SK-N-SH (cell line): ENCODE results near the gene BOLL. TPM values are rescaled to one million over a fixed set of nuclear protein-coding genes. Genes with fewer than 3 reads are reported as not detected.
"Not testable (repeated sequence)": the region's sequence is repeated elsewhere in the genome, so short reads cannot be mapped to it uniquely, and the experiment has no call there.

ENCODE experiments used
- CTCF ChIA-PET: fragments of 300-600, 350-600 bp; formaldehyde crosslinking; extraction: SDS; loops from one replicate; lab custom pipeline; 2021; lab: Yijun Ruan, JAX
- POLR2A ChIA-PET: fragments of 350-600 bp; sonication (Branson Sonifier 250); formaldehyde crosslinking; extraction: SDS; loops from one replicate; lab custom pipeline; 2020; ENCODE audit warnings: antibody characterized with exemption, inconsistent platforms; lab: Yijun Ruan, JAX
- DNase-seq: peaks from one replicate; pipeline ENCODE4 v3.0.0; 2012
- H2AFZ ChIP-seq: fragments of 200-600 bp; sonication (generic); 2 replicates; pipeline ENCODE4 v1.8.1; 2016; ENCODE audit warnings: antibody characterized with exemption, mild to moderate bottlenecking, low read depth
- H3F3A ChIP-seq: fragments of 200-600 bp; sonication (generic); replicated peaks from 2 replicates; pipeline ENCODE3; 2016; ENCODE audit warnings: antibody characterized with exemption, mild to moderate bottlenecking; ENCODE audit not compliant: insufficient read depth
- H3K27ac ChIP-seq, 2 experiments: fragments of 200-500 bp in 1 of 2; fragments of 200-600 bp in 1 of 2; sonication (Bioruptor generic) in 1 of 2; sonication (generic), shearing (Covaris generic) in 1 of 2; 2 replicates each; pipeline versions ENCODE4 v1.5.1 to v1.6.1; 2014 to 2016; ENCODE audit warnings: low read depth in 2 of 2, inconsistent platforms in 1 of 2, low read length in 1 of 2, mild to moderate bottlenecking in 1 of 2, mixed read lengths in 1 of 2
- H3K27me3 ChIP-seq: fragments of 200-600 bp; sonication (generic), shearing (Covaris generic); 2 replicates; pipeline ENCODE4 v1.6.1; 2016; ENCODE audit warnings: mixed run types; ENCODE audit not compliant: insufficient read depth
- H3K36me3 ChIP-seq, 2 experiments: fragments of 200-500 bp in 1 of 2; fragments of 200-600 bp in 1 of 2; sonication (Bioruptor generic) in 1 of 2; sonication (generic) in 1 of 2; replicated peaks in 1 of 2; 2 replicates each; pipeline versions ENCODE3 to v1.5.1; 2014 to 2016; ENCODE audit warnings: low read length in 1 of 2, mild to moderate bottlenecking in 1 of 2; ENCODE audit not compliant: insufficient read depth in 2 of 2, control insufficient read depth in 1 of 2
- H3K4me1 ChIP-seq, 2 experiments: fragments of 200-500 bp in 1 of 2; fragments of 200-600 bp in 1 of 2; sonication (Bioruptor generic) in 1 of 2; sonication (generic), shearing (Covaris generic) in 1 of 2; 2 replicates each; pipeline versions ENCODE4 v1.5.1 to v1.6.1; 2014 to 2016; ENCODE audit warnings: low read depth in 1 of 2, low read length in 1 of 2, mixed run types in 1 of 2; ENCODE audit not compliant: insufficient read depth in 2 of 2, control insufficient read depth in 1 of 2
- H3K4me2 ChIP-seq: fragments of 200-600 bp; sonication (generic), shearing (Covaris generic); 2 replicates; pipeline ENCODE4 v1.6.1; 2017; ENCODE audit warnings: mixed run types
- H3K4me3 ChIP-seq, 2 experiments: fragments of 200-500 bp in 1 of 2; fragments of 200-600 bp in 1 of 2; sonication (Bioruptor generic) in 1 of 2; sonication (generic), shearing (Covaris generic) in 1 of 2; 2 replicates each; pipeline versions ENCODE4 v1.5.1 to v1.8.1; 2014 to 2016; ENCODE audit warnings: low read depth in 2 of 2, inconsistent platforms in 1 of 2, low read length in 1 of 2, mild to moderate bottlenecking in 1 of 2, mixed read lengths in 1 of 2, moderate library complexity in 1 of 2
- H3K79me2 ChIP-seq: fragments of 200-600 bp; sonication (generic); 2 replicates; pipeline ENCODE4 v1.8.1; 2017; ENCODE audit warnings: mild to moderate bottlenecking; ENCODE audit not compliant: insufficient read depth
- H3K9ac ChIP-seq: fragments of 200-600 bp; sonication (generic); 2 replicates; pipeline ENCODE4 v1.6.1; 2017; ENCODE audit warnings: mixed run types
- H3K9me2 ChIP-seq: fragments of 200-600 bp; sonication (generic); 2 replicates; pipeline ENCODE4 v1.6.1; 2017; ENCODE audit warnings: mixed run types
- H3K9me3 ChIP-seq: fragments of 200-600 bp; sonication (generic); 2 replicates; pipeline ENCODE4 v1.6.1; 2017; ENCODE audit warnings: mixed run types, mild to moderate bottlenecking, moderate library complexity
- H4K20me1 ChIP-seq: fragments of 200-600 bp; sonication (generic); 2 replicates; pipeline ENCODE4 v1.6.1; 2017; ENCODE audit warnings: mild to moderate bottlenecking, mixed run types; ENCODE audit not compliant: insufficient read depth
- CHD2 ChIP-seq: fragments of 150-350 bp; IDR thresholded peaks from 2 replicates; pipeline ENCODE4 v1.6.1; 2018; ENCODE audit warnings: low read length; ENCODE audit not compliant: partially characterized antibody
- ELF1 ChIP-seq: IDR thresholded peaks from 2 replicates; pipeline ENCODE4 v1.4.0; 2012
- EP300 ChIP-seq, 2 experiments: IDR thresholded peaks; 2 replicates each; pipeline versions ENCODE4 v1.4.0 to v1.6.1; 2012; ENCODE audit warnings: borderline replicate concordance in 1 of 2, low read depth in 1 of 2, low read length in 1 of 2
- FOSL2 ChIP-seq: IDR thresholded peaks from 2 replicates; pipeline ENCODE4 v1.4.0; 2012; ENCODE audit warnings: low read depth, mild to moderate bottlenecking, moderate library complexity, borderline replicate concordance
- FOXM1 ChIP-seq: IDR thresholded peaks from 2 replicates; pipeline ENCODE4 v1.4.0; 2012; ENCODE audit warnings: low read depth, mild to moderate bottlenecking
- GABPA ChIP-seq: IDR thresholded peaks from 2 replicates; pipeline ENCODE4 v1.4.0; 2012; ENCODE audit warnings: low read depth, mild to moderate bottlenecking
- GATA2 ChIP-seq: sonication (generic); formaldehyde crosslinking; IDR thresholded peaks from 2 replicates; pipeline ENCODE4 v1.5.0; 2020; ENCODE audit warnings: mild to moderate bottlenecking, missing genetic modification reagents
- MAX ChIP-seq: IDR thresholded peaks from 2 replicates; pipeline ENCODE4 v1.4.0; 2012; ENCODE audit warnings: low read depth
- MEF2A ChIP-seq: IDR thresholded peaks from 2 replicates; pipeline ENCODE4 v1.4.0; 2012; ENCODE audit warnings: low read depth, borderline replicate concordance
- MXI1 ChIP-seq: IDR thresholded peaks from 2 replicates; pipeline ENCODE4 v1.6.1; 2012; ENCODE audit warnings: mild to moderate bottlenecking, low read depth, low read length, improper control_type of control experiment
- RAD21 ChIP-seq: IDR thresholded peaks from 2 replicates; pipeline ENCODE4 v1.6.1; 2012; ENCODE audit warnings: mild to moderate bottlenecking, low read length
- RCOR1 ChIP-seq: fragments of 150-350 bp; IDR thresholded peaks from 2 replicates; pipeline ENCODE4 v1.6.1; 2017; ENCODE audit warnings: antibody characterized with exemption, low read length
- RXRA ChIP-seq: IDR thresholded peaks from 2 replicates; pipeline ENCODE4 v1.4.0; 2012; ENCODE audit warnings: low read depth, mild to moderate bottlenecking, borderline replicate concordance
- SMC3 ChIP-seq: IDR thresholded peaks from 2 replicates; pipeline ENCODE4 v1.6.1; 2012; ENCODE audit warnings: low read depth, low read length, improper control_type of control experiment
- TAF1 ChIP-seq: IDR thresholded peaks from 2 replicates; pipeline ENCODE4 v1.6.1; 2012; ENCODE audit warnings: low read depth, mild to moderate bottlenecking, low read length, moderate library complexity, borderline replicate concordance
- TCF12 ChIP-seq: IDR thresholded peaks from 2 replicates; pipeline ENCODE4 v1.4.0; 2012
- ZBTB33 ChIP-seq: IDR thresholded peaks from 2 replicates; pipeline ENCODE4 v1.4.0; 2012; ENCODE audit warnings: low read depth, borderline replicate concordance
- WGBS: methylation state at CpG from one replicate; pipeline ENCODE4 v1.1.6; 2017; ENCODE audit warnings: low lambda C conversion rate; 5-methylcytosine and 5-hydroxymethylcytosine counted together
- polyA plus RNA-seq, 3 experiments: library from polyadenylated mRNA; depleted of rRNA; stranded (reverse); fragments of >200 nt; gene quantifications; 2 replicates each; pipeline ENCODE4 v1.2.3, GENCODE V29; 2012
- TF ChIP-seq, protein P1 (sequence below): fragments of 150-350 bp; IDR thresholded peaks from 2 replicates; pipeline ENCODE4 v1.6.1; 2017; ENCODE audit warnings: antibody characterized with exemption, low read length, low read depth, borderline replicate concordance

BOLL gene
- polyA plus RNA-seq, 1 of the 3 experiments (the other 2 are of a cell fraction) = not detected

DNA sequence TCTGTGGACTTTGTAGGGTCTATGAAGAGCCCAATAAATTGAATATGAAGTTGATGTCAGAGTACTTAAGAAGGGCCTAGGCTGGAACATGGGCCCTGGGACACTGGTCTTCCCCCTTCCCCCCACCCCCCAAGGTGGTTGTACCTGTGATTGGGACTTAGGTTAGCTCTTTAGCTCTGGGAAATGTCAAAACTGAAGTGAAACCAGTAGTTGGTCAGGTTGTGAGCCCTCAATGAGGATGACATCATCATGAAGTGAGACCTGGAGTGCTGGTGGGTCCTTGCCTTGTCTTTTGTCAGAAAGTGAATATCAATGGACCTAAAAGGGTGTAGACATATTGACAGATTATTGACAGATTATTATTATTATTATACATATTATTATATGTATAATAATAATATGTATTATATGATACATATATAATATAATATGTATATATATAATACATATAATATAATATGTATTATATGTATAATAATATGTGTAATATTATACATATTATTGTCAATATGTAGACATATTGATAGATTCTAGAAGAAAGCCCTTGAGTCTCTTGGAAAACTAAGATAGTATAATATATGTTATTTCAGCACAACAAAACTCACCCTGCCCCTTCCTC lies 74.6 kb downstream of the BOLL start:
- H3K4me1 ChIP-seq = peaks cover 8 to 18% of the 10 kb centered on the region in 2 experiments; a peak in 2 of 4 replicates
- no peak overlapping the region for H3K4me2 ChIP-seq
- H3K27ac ChIP-seq = no peak overlapping the region
- 0 out of 2 replicates have a peak, but pooled peaks cover 5% of the 10 kb centered on the region for H4K20me1 ChIP-seq
- no peak overlapping the region for H2AFZ ChIP-seq
- H3K79me2 ChIP-seq = peaks cover 42% of the 10 kb centered on the region
- H3K27me3 ChIP-seq = no peaks in the 10 kb centered on the region
- ChIA-PET CTCF (no interaction called here), POLR2A (no interaction called here)
- TF ChIP-seq TCF12 (no peak), ELF1 (no peak), MAX (no peak), ZBTB33 (no peak), EP300 (IDR thresholded peaks at IDR 0.05; ENCODE audit: borderline replicate concordance in 1 of 2, low read depth in 1 of 2, low read length in 1 of 2) (no peak), FOSL2 (no peak), TAF1 (no peak), MEF2A (no peak), RAD21 (no peak), SMC3 (no peak), MXI1 (no peak), RCOR1 (no peak), GABPA (no peak), RXRA (no peak), GATA2 (CRISPR knock-in tag) (no peak), CHD2 (no peak), FOXM1 (no peak)
- TF ChIP-seq, protein P1, sequence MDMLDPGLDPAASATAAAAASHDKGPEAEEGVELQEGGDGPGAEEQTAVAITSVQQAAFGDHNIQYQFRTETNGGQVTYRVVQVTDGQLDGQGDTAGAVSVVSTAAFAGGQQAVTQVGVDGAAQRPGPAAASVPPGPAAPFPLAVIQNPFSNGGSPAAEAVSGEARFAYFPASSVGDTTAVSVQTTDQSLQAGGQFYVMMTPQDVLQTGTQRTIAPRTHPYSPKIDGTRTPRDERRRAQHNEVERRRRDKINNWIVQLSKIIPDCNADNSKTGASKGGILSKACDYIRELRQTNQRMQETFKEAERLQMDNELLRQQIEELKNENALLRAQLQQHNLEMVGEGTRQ = no peak
- no peak overlapping the region for H3K4me3 ChIP-seq
- no peak overlapping the region for H3K9ac ChIP-seq
- peaks cover 0 to 26% of the 10 kb centered on the region in 2 experiments for H3K36me3 ChIP-seq
- no peaks in the 10 kb centered on the region for H3K9me2 ChIP-seq
- no peaks in the 10 kb centered on the region for H3K9me3 ChIP-seq
- DNase-seq = no peak
- no peaks in the 10 kb centered on the region for H3F3A ChIP-seq

DNA sequence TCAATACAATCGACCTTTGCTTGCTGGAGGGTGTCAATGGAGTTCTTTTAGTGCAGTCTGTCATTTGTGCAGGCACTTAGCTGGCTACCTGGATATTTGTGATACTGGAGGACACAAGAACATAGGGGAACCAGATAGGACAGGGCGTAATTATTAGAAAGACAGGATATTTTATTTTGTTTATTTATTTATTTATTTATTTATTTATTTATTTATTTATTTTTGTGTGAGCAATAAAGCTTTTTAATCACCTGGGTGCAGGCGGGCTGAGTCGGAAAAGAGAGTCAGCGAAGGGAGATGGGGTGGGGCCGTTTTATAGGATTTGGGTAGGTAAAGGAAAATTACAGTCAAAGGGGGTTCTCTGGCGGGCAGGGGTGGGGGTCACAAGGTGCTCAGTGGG lies 76.0 kb downstream of the BOLL start:
- H3K9me2 ChIP-seq, H3K4me3 ChIP-seq, H4K20me1 ChIP-seq, H3K27ac ChIP-seq, POLR2A ChIA-PET, H3F3A ChIP-seq, H3K9me3 ChIP-seq, DNase-seq, H3K27me3 ChIP-seq, H3K9ac ChIP-seq, H2AFZ ChIP-seq: not testable (repeated sequence)
- CTCF ChIA-PET = interaction anchor here (1.2 kb wide), 1 partner anchor 86 kb away, joined by 3 read pairs; no protein-coding TSS in a partner anchor
- H3K79me2 ChIP-seq = peaks cover 43% of the 10 kb centered on the region
- peaks cover 0 to 26% of the 10 kb centered on the region in 2 experiments for H3K36me3 ChIP-seq
- WGBS = 92% methylated on average over 7 of the region's 7 CpGs
- H3K4me1 ChIP-seq = peaks cover 8 to 18% of the 10 kb centered on the region in 2 experiments; a peak in 3 of 4 replicates
- H3K4me2 ChIP-seq = peak overlapping the region; percentile 96
